Measurements from ENCODE around the gene PTH2.

PTH2 gene

GRCh38 chr19:49387936-49388372, 35.3 kb downstream of the PTH2 start, which contains the start of gene KASH5 (continued):
- TF ChIP-seq POU6F1 (CRISPR knock-in tag; IDR thresholded peaks at IDR 0.05; ENCODE audit: borderline replicate concordance, low read depth) (no peak), ZFP3 (CRISPR knock-in tag; IDR thresholded peaks at IDR 0.05) (no peak), GLIS3 (CRISPR knock-in tag; IDR thresholded peaks at IDR 0.05) (no peak)

- no peak for TF ChIP-seq CSRNP3 (CRISPR knock-in tag; IDR thresholded peaks at IDR 0.05)
- TF ChIP-seq TSHZ2 (CRISPR knock-in tag; IDR thresholded peaks at IDR 0.05), result no peak
- no peak for TF ChIP-seq ZNF70 (CRISPR knock-in tag; IDR thresholded peaks at IDR 0.05)
- TF ChIP-seq ZFP30 (CRISPR knock-in tag; IDR thresholded peaks at IDR 0.05), result no peak
- TF ChIP-seq CREB5 (CRISPR knock-in tag; IDR thresholded peaks at IDR 0.05; ENCODE audit: low read depth), result no peak
- no peak for TF ChIP-seq BACH2 (CRISPR knock-in tag; IDR thresholded peaks at IDR 0.05; ENCODE audit: borderline replicate concordance)
- no peak for TF ChIP-seq PPARA (CRISPR knock-in tag; IDR thresholded peaks at IDR 0.05; ENCODE audit: borderline replicate concordance)
- TF ChIP-seq ZFP3 (CRISPR knock-in tag; IDR thresholded peaks at IDR 0.05), result no peak
- TF ChIP-seq CSDC2 (CRISPR knock-in tag; IDR thresholded peaks at IDR 0.05), result no peak
- no peak for TF ChIP-seq ZC3H10 (CRISPR knock-in tag; IDR thresholded peaks at IDR 0.05)
- no peak for TF ChIP-seq PATZ1 (CRISPR knock-in tag; IDR thresholded peaks at IDR 0.05; ENCODE audit: borderline replicate concordance)
- no peak for TF ChIP-seq OSR1 (CRISPR knock-in tag; IDR thresholded peaks at IDR 0.05)
- no peak for TF ChIP-seq SNAI2 (CRISPR knock-in tag; IDR thresholded peaks at IDR 0.05)
- TF ChIP-seq RARB (CRISPR knock-in tag; IDR thresholded peaks at IDR 0.05), result no peak
- TF ChIP-seq POU6F1 (CRISPR knock-in tag; IDR thresholded peaks at IDR 0.05; ENCODE audit: borderline replicate concordance, low read depth), result no peak
- TF ChIP-seq ISL1 (CRISPR knock-in tag; IDR thresholded peaks at IDR 0.05), result no peak
- TF ChIP-seq TCF4 (CRISPR knock-in tag; IDR thresholded peaks at IDR 0.05; ENCODE audit: borderline replicate concordance), result no peak
- no peak for TF ChIP-seq GLIS3 (CRISPR knock-in tag; IDR thresholded peaks at IDR 0.05)
- TF ChIP-seq ZNF8 (CRISPR knock-in tag; IDR thresholded peaks at IDR 0.05), result no peak
- no peak for TF ChIP-seq ESRRG (CRISPR knock-in tag; IDR thresholded peaks at IDR 0.05)
- no peak for ATAC-seq
Observed at GRCh38 chr19:49383599-49383998, 39.6 kb downstream of the PTH2 start.

GRCh38 chr19:49382639-49383038, 40.6 kb downstream of the PTH2 start:
- no peak for ATAC-seq
- TF ChIP-seq GLIS3 (CRISPR knock-in tag; IDR thresholded peaks at IDR 0.05), result no peak
- no peak for TF ChIP-seq TCF4 (CRISPR knock-in tag; IDR thresholded peaks at IDR 0.05; ENCODE audit: borderline replicate concordance)
- TF ChIP-seq CSRNP3 (CRISPR knock-in tag; IDR thresholded peaks at IDR 0.05), result no peak
- no peak for TF ChIP-seq ZFP3 (CRISPR knock-in tag; IDR thresholded peaks at IDR 0.05)
- no peak for TF ChIP-seq PATZ1 (CRISPR knock-in tag; IDR thresholded peaks at IDR 0.05; ENCODE audit: borderline replicate concordance)
- no peak for TF ChIP-seq ZC3H10 (CRISPR knock-in tag; IDR thresholded peaks at IDR 0.05)
- no peak for TF ChIP-seq ISL1 (CRISPR knock-in tag; IDR thresholded peaks at IDR 0.05)
- no peak for TF ChIP-seq SNAI2 (CRISPR knock-in tag; IDR thresholded peaks at IDR 0.05)
